GM23338 (cell line): ENCODE measurements around the gene TSEN2. TPM values are rescaled to one million over a fixed set of nuclear protein-coding genes. Genes with fewer than 3 reads are reported as not detected.

Experiments used
- ATAC-seq: fragments of 200-7000 bp; cut with Tn5 transposase; 3 replicates; pipeline ENCODE4 v1.9.1; 2020
- DNase-seq: peaks from one replicate; pipeline ENCODE4 v3.0.0-alpha.2; 2015; ENCODE audit warnings: low spot score
- H2AFZ ChIP-seq: fragments of 200-600 bp; sonication (generic); 2 replicates; pipeline ENCODE4 v1.8.0; 2016; ENCODE audit warnings: antibody characterized with exemption, mild to moderate bottlenecking, moderate library complexity
- H3F3A ChIP-seq: fragments of 200-600 bp; sonication (generic); replicated peaks from 2 replicates; pipeline ENCODE4 v1.8.0; 2017; ENCODE audit warnings: antibody characterized with exemption, mixed run types, low read depth
- H3K27ac ChIP-seq: fragments of 200-600 bp; sonication (generic); 2 replicates; pipeline ENCODE4 v1.6.1; 2016; ENCODE audit warnings: low read depth
- H3K27me3 ChIP-seq: fragments of 200-600 bp; sonication (generic); 2 replicates; pipeline ENCODE4 v1.8.0; 2016; ENCODE audit warnings: mild to moderate bottlenecking, mixed run types, moderate library complexity; ENCODE audit not compliant: insufficient read depth
- H3K36me3 ChIP-seq: fragments of 200-600 bp; sonication (generic); 2 replicates; pipeline ENCODE4 v1.8.0; 2016; ENCODE audit warnings: mild to moderate bottlenecking; ENCODE audit not compliant: insufficient read depth
- H3K4me1 ChIP-seq: fragments of 200-600 bp; sonication (generic); 2 replicates; pipeline ENCODE4 v1.8.0; 2016; ENCODE audit warnings: mild to moderate bottlenecking, moderate library complexity; ENCODE audit not compliant: insufficient read depth
- H3K4me2 ChIP-seq: fragments of 200-600 bp; sonication (generic); 2 replicates; pipeline ENCODE4 v1.7.1; 2017; ENCODE audit warnings: mixed run types
- H3K4me3 ChIP-seq: fragments of 200-600 bp; sonication (generic); 2 replicates; pipeline ENCODE4 v1.6.1; 2016; ENCODE audit warnings: mixed run types
- H3K79me2 ChIP-seq: fragments of 200-600 bp; sonication (generic); replicated peaks from 2 replicates; pipeline ENCODE4 v1.8.0; 2017; ENCODE audit warnings: mild to moderate bottlenecking; ENCODE audit not compliant: insufficient read depth
- H3K9me2 ChIP-seq: fragments of 200-600 bp; sonication (generic); 2 replicates; pipeline ENCODE4 v1.8.0; 2017; ENCODE audit not compliant: insufficient read depth
- H4K20me1 ChIP-seq: fragments of 200-600 bp; sonication (generic); replicated peaks from 2 replicates; pipeline ENCODE4 v1.8.0; 2017; ENCODE audit warnings: mild to moderate bottlenecking; ENCODE audit not compliant: insufficient read depth
- H3K27ac Mint-ChIP-seq: 2 replicates; pipeline ENCODE4 v1.8.0; 2020; ENCODE audit warnings: inconsistent platforms, mild to moderate bottlenecking, moderate library complexity, mixed read lengths
- H3K27me3 Mint-ChIP-seq: 3 replicates; pipeline ENCODE4 v1.8.0; 2022; ENCODE audit warnings: low read depth, mild to moderate bottlenecking, moderate library complexity, mixed read lengths, inconsistent platforms; ENCODE audit not compliant: insufficient read depth, poor library complexity
- H3K36me3 Mint-ChIP-seq: 3 replicates; pipeline ENCODE4 v1.8.0; 2021; ENCODE audit warnings: low read depth, mild to moderate bottlenecking, inconsistent platforms, moderate library complexity, mixed read lengths
- H3K4me1 Mint-ChIP-seq: 3 replicates; pipeline ENCODE4 v1.8.0; 2020; ENCODE audit warnings: mild to moderate bottlenecking, inconsistent platforms, mixed read lengths
- H3K4me3 Mint-ChIP-seq: 3 replicates; pipeline ENCODE4 v1.8.0; 2021; ENCODE audit warnings: moderate library complexity, mild to moderate bottlenecking, inconsistent platforms, mixed read lengths
- H3K9me3 Mint-ChIP-seq: 3 replicates; pipeline ENCODE4 v1.8.0; 2020; ENCODE audit warnings: moderate library complexity, mild to moderate bottlenecking, inconsistent platforms, mixed read lengths
- CTCF ChIP-seq, 2 experiments: fragments of 200-600 bp in 1 of 2; sonication (generic) in 1 of 2; conservative IDR thresholded peaks; 2 replicates each; pipeline versions ENCODE4 v1.5.1 to v1.6.1; 2016 to 2017; ENCODE audit warnings: antibody characterized with exemption in 2 of 2, low read depth in 2 of 2, mild to moderate bottlenecking in 2 of 2, moderate library complexity in 1 of 2
- ETS1 ChIP-seq: IDR thresholded peaks from 2 replicates; pipeline ENCODE4 v1.6.1; 2016; ENCODE audit warnings: antibody characterized with exemption
- EZH2phosphoT487 ChIP-seq: fragments of 200-600 bp; sonication (generic); IDR thresholded peaks from one replicate; pipeline ENCODE4 v1.8.1; 2018; ENCODE audit warnings: antibody characterized with exemption; ENCODE audit not compliant: unreplicated experiment
- NANOG ChIP-seq: IDR thresholded peaks from 2 replicates; pipeline ENCODE4 v1.6.1; 2016; ENCODE audit warnings: antibody characterized with exemption, borderline replicate concordance
- REST ChIP-seq: IDR thresholded peaks from one replicate; pipeline ENCODE4 v1.6.1; 2018; ENCODE audit warnings: antibody characterized with exemption; ENCODE audit not compliant: unreplicated experiment
- STAT1 ChIP-seq: IDR thresholded peaks from one replicate; pipeline ENCODE4 v1.6.1; 2016; ENCODE audit warnings: antibody characterized with exemption; ENCODE audit not compliant: unreplicated experiment
- ZNF331 ChIP-seq: fragments of 250-450 bp; sonication (Bioruptor Pico); IDR thresholded peaks from 2 replicates; pipeline ENCODE4 v1.5.0; 2020; ENCODE audit warnings: low read depth, mild to moderate bottlenecking, moderate library complexity
- polyA plus RNA-seq: library from polyadenylated mRNA; unstranded; fragments of >200 nt; fragmentation: Nextera tagmentation; extraction: Ambion mirVana; gene quantifications from 2 replicates; pipeline ENCODE4 v1.2.1, GENCODE V29; 2016
- total RNA-seq: library from RNA; depleted of rRNA; stranded (reverse); fragments of >200 nt; shearing (Covaris generic); gene quantifications from 2 replicates; pipeline ENCODE4 v1.2.3, GENCODE V29; 2014

The TSEN2 gene
- total and polyA plus RNA-seq, 2 experiments from 2014 or later = 27.7 to 30.0 TPM

- Histone ChIP-seq H3K4me1 (peaks cover 4% of the 10 kb centered on the region), H2AFZ (peak overlapping the region; percentile 77), H3K4me2 (no peak overlapping the region), H3K27me3 (no peaks in the 10 kb centered on the region), H3K4me3 (no peak overlapping the region), H4K20me1 (no peaks in the 10 kb centered on the region), H3K9me2 (no peaks in the 10 kb centered on the region), H3K36me3 (no peaks in the 10 kb centered on the region), H3F3A (no peaks in the 10 kb centered on the region), H3K27ac (no peak overlapping the region), H3K79me2 (0 out of 2 replicates have a peak, but pooled peaks cover 1% of the 10 kb centered on the region)
- H3K27ac Mint-ChIP-seq = no peak overlapping the region
- peaks cover 12% of the 10 kb centered on the region for H3K4me1 Mint-ChIP-seq
- peaks cover 14% of the 10 kb centered on the region for H3K27me3 Mint-ChIP-seq
- no peak overlapping the region; the same call in 2 of the 3 replicates for H3K4me3 Mint-ChIP-seq
- TF ChIP-seq ETS1 (no peak), CTCF (conservative IDR thresholded peaks at IDR 0.05; ENCODE audit: low read depth in 2 of 2) (peak; percentile 81 to 86), EZH2phosphoT487 (no peak)
- DNase-seq = peak; percentile 85
- no peaks in the 10 kb centered on the region for H3K9me3 Mint-ChIP-seq
- peak; percentile 59 for ATAC-seq
- no peaks in the 10 kb centered on the region for H3K36me3 Mint-ChIP-seq
Observed at GRCh38 chr3:12479919-12480427, 4.3 kb upstream of the TSEN2 start.

- no peaks in the 10 kb centered on the region for H3F3A ChIP-seq
- H3K9me2 ChIP-seq = no peaks in the 10 kb centered on the region
- Mint-ChIP-seq H3K4me3 (peak overlapping the region; percentile 94), H3K9me3 (no peaks in the 10 kb centered on the region), H3K4me1 (peaks cover 25% of the 10 kb centered on the region), H3K27ac (no peak overlapping the region; the same call in 1 of the 2 replicates), H3K27me3 (peaks cover 10% of the 10 kb centered on the region), H3K36me3 (peaks cover 4% of the 10 kb centered on the region; the same call in 1 of the 3 replicates)
- no peak overlapping the region for H3K27ac ChIP-seq
- peaks cover 14% of the 10 kb centered on the region for H3K4me1 ChIP-seq
- no peak for DNase-seq
- peak overlapping the region; percentile 97 for H3K4me2 ChIP-seq
- peak overlapping the region; percentile 98 for H2AFZ ChIP-seq
- ATAC-seq = no peak
- peaks cover 2% of the 10 kb centered on the region; the same call in 1 of the 2 replicates for H4K20me1 ChIP-seq
- H3K27me3 ChIP-seq = no peaks in the 10 kb centered on the region
- H3K4me3 ChIP-seq = peak overlapping the region; percentile 82
- H3K79me2 ChIP-seq = peaks cover 36% of the 10 kb centered on the region
- no peaks in the 10 kb centered on the region for H3K36me3 ChIP-seq
- TF ChIP-seq ETS1 = no peak
- TF ChIP-seq NANOG = no peak
- no peak for TF ChIP-seq REST
- TF ChIP-seq ZNF331 (CRISPR knock-in tag) = no peak
- TF ChIP-seq STAT1 = no peak
Observed at GRCh38 chr3:12483410-12483809, 870 bp upstream of the TSEN2 start.
